8988T (cell line): ENCODE data around the gene TREH.
"Not testable (repeated sequence)": the region's sequence is repeated elsewhere in the genome, so short reads cannot be mapped to it uniquely, and the experiment has no call there.

ENCODE experiments used
- DNase-seq: peaks from one replicate; pipeline ENCODE4 v3.0.0; 2011

Gene TREH

DNA sequence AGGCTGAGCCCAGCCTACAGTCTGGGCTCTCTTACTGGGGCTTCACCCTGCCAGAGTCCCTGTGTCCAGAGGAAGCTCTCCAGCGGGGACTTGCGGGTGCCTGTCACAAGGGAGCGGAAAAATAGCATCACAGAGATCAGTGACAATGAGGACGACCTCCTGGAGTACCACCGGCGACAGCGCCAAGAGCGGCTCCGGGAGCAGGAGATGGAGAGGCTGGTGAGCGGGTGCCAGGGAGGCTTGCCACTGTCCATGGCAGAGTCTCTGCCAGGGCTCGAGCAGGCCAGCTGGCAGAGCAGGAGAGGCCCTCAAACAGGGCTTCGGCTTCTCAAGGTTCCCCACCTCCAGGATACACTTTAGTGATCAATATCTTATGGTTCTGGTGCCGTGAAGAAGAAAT is 51.0 kb downstream of the TREH start:
- DNase-seq = no peak

- no peak for DNase-seq
Measured at GRCh38 chr11:118628031-118628430, 51.4 kb downstream of the TREH start.

DNA sequence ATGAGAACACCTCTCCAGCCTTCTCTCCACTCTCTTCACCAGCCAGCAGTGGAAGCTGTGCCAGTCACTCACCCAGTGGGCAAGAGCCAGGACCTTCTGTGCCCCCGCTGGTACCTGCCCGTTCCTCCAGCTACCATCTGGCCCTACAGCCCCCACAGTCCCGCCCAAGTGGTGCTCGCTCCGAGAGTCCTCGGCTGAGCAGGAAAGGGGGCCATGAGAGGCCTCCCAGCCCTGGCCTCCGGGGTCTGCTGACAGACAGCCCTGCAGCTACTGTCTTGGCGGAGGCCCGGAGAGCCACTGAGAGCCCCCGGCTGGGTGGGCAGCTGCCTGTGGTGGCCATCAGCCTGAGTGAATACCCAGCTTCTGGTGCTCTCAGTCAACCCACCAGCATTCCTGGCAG is 51.9 kb downstream of the TREH start:
- no peak for DNase-seq

GRCh38 chr11:118625976-118626375 is 53.5 kb downstream of the TREH start:
- DNase-seq = no peak

GRCh38 chr11:118625036-118625690 is 54.3 kb downstream of the TREH start:
- no peak for DNase-seq

DNA sequence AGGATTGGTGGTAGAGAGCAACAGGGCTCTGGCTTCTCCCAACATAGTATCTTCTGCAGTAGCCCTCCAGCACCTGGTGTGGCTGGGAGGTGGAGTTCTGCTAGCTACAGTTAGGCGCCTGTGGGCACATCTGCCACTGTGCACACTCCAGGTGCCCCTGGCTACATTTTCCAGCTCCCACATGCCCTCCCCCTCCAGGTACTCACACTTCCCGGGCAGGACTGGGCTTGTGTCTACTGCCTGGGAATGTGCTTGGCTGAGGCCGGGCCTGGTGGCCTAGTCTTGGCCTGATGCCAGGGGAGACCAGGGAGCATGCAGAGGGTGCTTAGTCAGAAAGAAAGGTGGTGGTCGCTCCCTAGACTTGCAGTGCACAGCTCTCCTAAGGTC is 56.2 kb downstream of the TREH start:
- no peak for DNase-seq

DNA sequence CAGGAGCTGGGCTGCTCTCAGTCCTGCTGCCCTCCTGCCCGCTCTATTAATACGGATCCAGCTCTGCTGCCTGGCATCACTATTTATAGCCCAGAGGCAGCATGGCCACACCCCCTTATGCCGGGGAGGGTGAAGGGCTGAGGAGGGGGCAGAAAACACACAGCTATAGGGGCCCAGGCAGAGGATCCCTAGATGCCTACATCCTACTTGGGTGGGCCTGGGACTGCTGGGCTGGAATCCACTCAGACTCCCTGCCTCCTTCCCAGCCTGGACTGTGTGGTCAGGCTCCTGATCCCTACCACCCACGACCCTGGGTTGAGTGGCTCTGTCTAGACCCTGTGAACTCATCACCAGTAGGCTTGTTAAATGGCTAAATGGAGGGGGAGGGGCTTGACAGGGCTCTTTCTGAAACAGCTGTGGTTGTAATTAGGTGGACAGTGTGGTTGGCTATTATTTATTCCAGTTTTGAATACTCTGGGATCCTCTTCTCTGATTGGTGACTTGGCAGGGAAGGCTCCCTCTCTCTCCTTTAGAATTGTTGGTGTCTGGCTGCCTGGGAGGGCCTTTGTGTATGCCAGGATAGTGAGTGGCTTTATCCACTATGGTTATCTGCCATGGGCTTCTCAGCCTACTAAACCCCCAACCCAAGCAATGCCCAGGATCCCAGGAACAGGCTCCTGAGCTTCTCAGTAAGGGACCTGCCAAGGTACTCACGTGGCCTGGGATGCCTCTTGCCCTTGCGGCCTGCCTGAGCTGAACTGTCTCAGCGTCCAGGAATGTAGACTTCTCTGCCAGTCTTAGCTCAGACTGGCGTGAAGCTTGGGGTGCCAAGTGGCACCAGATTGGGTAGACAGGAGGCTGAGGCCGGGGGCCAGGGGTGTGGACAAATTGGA is 56.8 kb downstream of the TREH start:
- DNase-seq = peak; percentile 70

- DNase-seq = no peak
Measured at GRCh38 chr11:118621784-118622375, 57.6 kb downstream of the TREH start.

GRCh38 chr11:118621071-118621783 is 58.2 kb downstream of the TREH start:
- peak; percentile 83 for DNase-seq

DNA sequence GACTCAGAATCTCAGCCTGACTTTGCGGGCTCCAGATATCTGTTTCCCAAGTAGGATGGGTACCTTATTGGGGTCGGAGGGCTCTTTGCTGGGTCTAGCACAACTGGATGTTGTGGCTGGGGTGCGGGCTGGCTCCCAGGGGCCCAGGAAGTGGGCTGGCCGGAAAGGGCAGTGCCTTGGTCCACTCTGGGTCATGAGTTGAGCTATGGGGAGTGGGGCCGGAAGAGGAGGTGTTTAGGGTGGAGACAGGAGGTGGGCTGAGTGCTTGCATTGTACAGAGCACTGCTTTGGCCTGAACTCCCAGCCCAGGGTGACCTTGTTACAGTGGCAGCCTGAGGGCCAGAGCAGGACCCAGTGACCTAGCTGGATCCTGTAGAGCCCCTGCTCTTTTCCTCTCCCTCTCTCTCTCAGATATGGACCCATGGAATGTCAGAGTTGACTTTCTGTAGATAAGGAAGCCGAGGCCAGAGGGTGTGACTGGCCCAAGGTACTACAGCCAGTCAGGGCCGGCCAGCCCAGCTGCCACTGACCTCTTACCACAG is 58.9 kb downstream of the TREH start:
- DNase-seq = no peak

DNA sequence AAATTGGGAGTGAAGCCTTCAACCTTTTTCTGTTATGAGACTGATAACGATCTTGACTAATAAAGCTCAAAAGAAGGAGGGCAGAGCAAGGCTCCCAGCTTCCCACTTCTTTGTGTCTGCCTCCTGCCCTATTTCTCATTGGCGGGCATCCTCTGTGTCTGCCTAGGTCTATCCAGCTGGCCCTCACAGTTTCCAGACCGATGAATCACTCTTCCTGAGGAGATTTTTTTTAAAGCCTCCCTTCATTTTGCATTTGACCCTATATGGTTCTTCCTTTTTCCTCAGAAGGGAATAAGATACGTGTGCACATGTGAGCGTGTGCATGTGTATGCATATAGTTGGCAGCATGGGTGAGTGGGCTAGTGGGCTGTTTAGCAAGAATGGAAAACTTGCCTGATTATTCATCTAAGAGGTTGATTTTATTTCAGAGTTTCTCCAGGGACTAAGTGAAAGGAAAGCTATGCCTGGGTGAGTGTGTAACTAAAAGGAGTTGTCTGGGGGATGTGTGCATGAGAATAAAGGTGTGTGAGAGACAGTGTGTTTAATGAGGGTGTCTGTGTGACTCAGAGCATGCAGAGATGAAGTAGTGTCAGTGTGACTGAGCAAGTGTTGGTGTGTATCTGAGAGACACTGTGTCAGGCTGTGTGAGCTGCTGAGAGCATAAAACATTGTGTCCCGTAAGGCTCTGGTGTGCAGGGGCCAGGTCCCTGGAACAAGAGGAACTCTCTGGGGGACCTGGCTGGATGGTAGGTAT is 59.8 kb downstream of the TREH start:
- DNase-seq = no peak

DNA sequence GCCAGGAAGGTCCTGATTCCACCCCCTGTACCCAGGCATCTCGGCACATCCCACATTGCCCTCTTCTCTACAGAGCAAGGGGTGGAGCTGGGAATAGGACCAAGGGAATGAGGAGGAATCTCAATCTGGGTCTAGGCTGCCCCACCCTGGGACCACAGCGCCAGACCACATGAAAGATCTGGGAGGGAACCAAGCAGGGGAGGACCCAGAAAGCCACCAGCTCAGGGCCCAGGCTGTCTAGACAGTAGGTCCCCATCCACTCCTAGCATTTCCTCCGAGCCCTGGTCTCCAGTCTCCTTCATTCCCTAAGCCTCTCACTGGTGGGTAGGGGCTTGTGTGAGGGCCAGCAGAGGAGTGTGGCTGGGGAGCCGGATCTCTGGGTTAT is 60.5 kb downstream of the TREH start:
- no peak for DNase-seq

- no peak for DNase-seq
Measured at GRCh38 chr11:118618115-118618990, 61.1 kb downstream of the TREH start.

DNA sequence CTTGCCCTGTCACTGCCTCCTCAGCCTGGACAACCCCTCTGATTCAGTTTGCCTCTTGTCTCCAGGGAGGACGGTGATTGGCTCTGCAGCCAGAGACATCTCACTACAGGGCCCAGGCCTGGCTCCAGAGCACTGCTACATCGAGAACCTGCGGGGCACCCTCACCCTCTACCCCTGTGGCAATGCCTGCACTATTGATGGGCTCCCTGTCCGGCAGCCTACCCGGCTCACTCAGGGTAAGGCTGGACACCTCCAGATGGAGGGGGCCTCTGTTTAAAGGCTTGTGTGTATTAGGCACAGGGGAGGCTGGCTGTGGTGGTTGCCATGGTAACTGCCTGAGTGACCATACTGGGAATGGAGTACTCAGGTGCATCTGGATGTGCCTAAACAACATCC is 63.5 kb downstream of the TREH start:
- no peak for DNase-seq

- no peak for DNase-seq
Measured at GRCh38 chr11:118615282-118615975, 64.0 kb downstream of the TREH start.

GRCh38 chr11:118614511-118614910 is 64.9 kb downstream of the TREH start:
- DNase-seq = no peak

GRCh38 chr11:118612378-118612777 is 67.1 kb downstream of the TREH start:
- DNase-seq = no peak

- not testable (repeated sequence) for DNase-seq
Measured at GRCh38 chr11:118611433-118611795, 68.0 kb downstream of the TREH start.

DNA sequence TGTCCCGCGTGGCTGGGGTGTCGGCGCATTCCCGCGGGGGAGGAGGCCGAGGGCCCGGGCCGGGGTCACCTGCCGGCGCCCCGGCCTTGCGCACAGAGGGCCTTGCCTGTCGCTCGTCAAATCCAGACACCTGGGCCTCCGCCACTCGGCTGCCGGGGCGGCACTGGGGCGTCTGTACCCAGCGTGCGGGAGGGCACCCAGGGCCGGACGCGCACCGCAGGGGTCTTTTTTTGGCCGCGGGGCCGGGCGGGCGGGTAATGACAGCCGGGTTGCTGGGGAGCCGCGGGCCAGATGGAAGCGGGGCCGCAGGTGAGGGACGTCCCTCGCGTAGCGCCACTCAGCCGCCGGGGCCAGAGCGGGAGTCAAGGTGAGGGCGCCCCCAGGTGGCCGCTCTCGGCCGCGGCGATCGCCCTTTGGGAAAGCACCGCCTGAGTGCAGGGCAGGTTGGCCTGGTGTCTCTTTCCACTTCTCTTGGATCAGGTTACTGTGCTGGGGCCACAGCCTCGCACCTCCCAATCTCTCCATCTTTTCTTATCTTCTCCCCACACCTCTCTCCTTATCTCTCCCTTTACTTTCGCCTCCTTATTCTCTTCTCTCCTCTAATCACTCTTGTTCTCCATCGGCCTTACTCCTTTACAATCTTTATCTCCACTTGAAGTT is 68.5 kb downstream of the TREH start:
- DNase-seq = peak; percentile 73

- DNase-seq = no peak
Measured at GRCh38 chr11:118610225-118610772, 69.2 kb downstream of the TREH start.
